ENCODE results near the gene CLIC4.

Gene CLIC4

GRCh38 chr1:24765308-24765988, 20.2 kb downstream of the CLIC4 start:
- 81 to 100% methylated on average over 2 to 3 of the region's 8 CpGs for WGBS, 2 experiments (ENCODE audit: insufficient coverage in 2 of 2)
- Histone ChIP-seq H3K4me1 (ENCODE audit: control insufficient read depth, insufficient read depth, low read length, poor library complexity, severe bottlenecking) (peaks cover 8% of the 10 kb centered on the region), H3K27ac (ENCODE audit: low read depth, low read length, severe bottlenecking) (peak overlapping the region; percentile 4), H3K36me3 (ENCODE audit: control insufficient read depth, insufficient read depth, low read length) (peaks cover 13% of the 10 kb centered on the region), H3K4me3 (ENCODE audit: extremely low read depth, insufficient read depth, low read length, poor library complexity, severe bottlenecking) (no peak overlapping the region), H3K9me3 (ENCODE audit: control insufficient read depth, low read length) (no peaks in the 10 kb centered on the region)

- Histone ChIP-seq H3K4me3 (ENCODE audit: extremely low read depth, insufficient read depth, low read length, poor library complexity, severe bottlenecking) (no peak overlapping the region), H3K9me3 (ENCODE audit: control insufficient read depth, low read length) (no peaks in the 10 kb centered on the region), H3K4me1 (ENCODE audit: control insufficient read depth, insufficient read depth, low read length, poor library complexity, severe bottlenecking) (peaks cover 16% of the 10 kb centered on the region), H3K36me3 (ENCODE audit: control insufficient read depth, insufficient read depth, low read length) (peaks cover 12% of the 10 kb centered on the region), H3K27ac (ENCODE audit: low read depth, low read length, severe bottlenecking) (no peak overlapping the region)
- no CpG with 5 or more reads among the region's 1 CpG for WGBS, 2 experiments (ENCODE audit: insufficient coverage in 2 of 2)
Measured at GRCh38 chr1:24767351-24767750, 22.1 kb downstream of the CLIC4 start.

DNA sequence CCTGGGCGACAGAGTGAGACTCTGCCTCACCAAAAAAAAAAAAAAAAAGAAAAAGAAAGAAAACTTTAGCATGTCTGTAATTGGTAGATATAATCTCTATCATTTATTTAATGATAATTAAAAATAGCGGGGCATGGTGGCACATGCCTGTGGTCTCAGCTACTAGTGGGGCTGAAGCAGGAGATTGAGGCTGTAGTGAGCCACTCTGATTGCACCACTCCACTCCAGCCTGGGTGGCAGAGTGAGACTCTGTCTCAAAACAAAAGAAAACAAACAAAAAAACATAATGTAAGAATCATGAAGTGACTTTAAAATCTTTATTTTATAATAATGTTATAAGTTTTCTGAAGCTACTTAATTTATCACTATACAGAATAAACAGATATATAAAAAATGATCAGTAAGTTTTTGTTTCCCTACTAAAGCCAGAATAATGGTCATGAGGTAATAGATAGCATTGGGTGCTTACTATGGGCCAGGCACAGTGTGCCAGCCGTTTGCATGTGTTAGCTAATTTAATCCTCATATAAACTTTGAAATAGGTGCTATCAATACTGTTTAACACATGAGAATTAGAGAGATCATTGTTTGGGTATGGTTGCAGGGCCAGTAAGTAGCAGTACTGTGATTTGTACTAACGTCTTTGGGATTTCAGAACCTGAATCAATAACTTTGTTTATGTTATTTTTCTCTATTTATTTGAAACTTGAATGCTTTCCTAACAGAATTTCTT, 23.8 kb downstream of the CLIC4 start:
- Histone ChIP-seq H3K36me3 (ENCODE audit: control insufficient read depth, insufficient read depth, low read length) (peaks cover 23% of the 10 kb centered on the region), H3K4me3 (ENCODE audit: extremely low read depth, insufficient read depth, low read length, poor library complexity, severe bottlenecking) (no peak overlapping the region), H3K9me3 (ENCODE audit: control insufficient read depth, low read length) (no peaks in the 10 kb centered on the region), H3K4me1 (ENCODE audit: control insufficient read depth, insufficient read depth, low read length, poor library complexity, severe bottlenecking) (peaks cover 16% of the 10 kb centered on the region), H3K27ac (ENCODE audit: low read depth, low read length, severe bottlenecking) (no peak overlapping the region)
- WGBS, 2 experiments (ENCODE audit: insufficient coverage in 2 of 2) = no CpG with 5 or more reads among the region's 4 CpGs

DNA sequence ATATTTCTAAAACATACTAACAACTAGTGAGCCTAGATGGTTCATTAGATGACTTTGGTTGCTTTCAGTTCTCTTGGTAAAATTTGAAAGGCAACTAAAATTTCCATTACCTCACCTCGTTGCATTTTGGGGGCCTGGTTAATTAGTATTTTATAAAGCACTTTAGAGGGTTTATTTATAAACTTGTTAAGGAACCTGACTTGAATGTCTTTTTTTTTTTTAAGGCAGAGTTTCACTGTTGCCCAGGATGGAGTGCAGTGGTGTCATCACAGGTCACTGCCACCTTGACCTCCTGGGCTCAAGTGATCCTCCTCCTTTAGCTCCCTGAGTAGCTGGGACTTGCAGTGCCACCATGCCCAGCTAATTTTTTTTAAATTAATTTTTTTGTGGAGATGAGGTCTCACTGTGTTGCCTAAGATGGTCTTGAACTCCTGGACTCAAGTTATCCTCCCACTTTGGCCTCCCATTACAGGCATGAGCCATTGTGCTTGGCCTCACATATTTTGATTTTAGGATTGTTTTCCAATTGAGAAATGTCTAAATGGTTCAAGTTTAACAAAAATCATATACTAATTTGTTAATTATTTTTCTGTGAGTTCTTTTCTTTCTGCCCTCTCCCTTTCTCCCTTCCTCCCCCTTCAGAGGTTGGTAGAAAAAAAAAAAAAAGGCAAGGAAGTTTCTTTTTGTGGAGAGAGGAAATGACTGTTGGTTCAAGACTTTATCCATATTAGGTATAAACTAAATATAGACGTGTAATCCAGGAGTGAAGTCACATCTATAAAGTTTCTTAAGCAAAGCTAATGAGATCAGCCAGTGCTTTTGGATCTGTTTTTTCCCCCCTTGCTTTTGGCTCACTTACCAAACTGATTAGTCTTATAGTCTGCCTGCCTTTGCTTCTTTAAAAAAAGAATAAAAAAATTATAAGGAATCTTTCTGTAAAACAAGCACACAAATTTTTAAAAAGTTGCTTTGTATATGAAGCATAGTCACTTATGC, 24.7 kb downstream of the CLIC4 start:
- H3K4me1 ChIP-seq (ENCODE audit: control insufficient read depth, insufficient read depth, low read length, poor library complexity, severe bottlenecking) = peaks cover 16% of the 10 kb centered on the region
- peaks cover 27% of the 10 kb centered on the region for H3K36me3 ChIP-seq (ENCODE audit: control insufficient read depth, insufficient read depth, low read length)
- WGBS, 2 experiments (ENCODE audit: insufficient coverage in 2 of 2) = no CpG with 5 or more reads among the region's 2 CpGs
- no peak overlapping the region for H3K4me3 ChIP-seq (ENCODE audit: extremely low read depth, insufficient read depth, low read length, poor library complexity, severe bottlenecking)
- H3K27ac ChIP-seq (ENCODE audit: low read depth, low read length, severe bottlenecking) = peak overlapping the region; percentile 42
- H3K9me3 ChIP-seq (ENCODE audit: control insufficient read depth, low read length) = no peaks in the 10 kb centered on the region

DNA sequence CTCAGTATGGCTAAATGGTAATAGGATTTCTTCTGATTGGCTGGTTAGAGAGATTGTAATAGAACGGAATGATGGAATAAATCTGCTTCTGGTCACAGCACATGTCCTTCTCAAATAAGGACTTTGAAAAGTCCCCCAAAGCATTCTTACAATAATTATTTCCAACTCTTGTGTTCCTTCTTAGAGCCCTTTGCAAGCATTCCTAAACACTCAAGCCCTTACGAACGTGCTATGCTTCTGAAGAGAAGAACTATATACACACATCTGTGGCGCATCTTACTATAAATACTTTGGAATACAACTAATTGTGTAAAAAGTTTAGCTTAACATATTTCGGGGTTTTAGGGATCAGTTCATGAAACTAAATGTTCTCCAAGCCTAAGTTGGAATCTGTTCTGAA, 25.6 kb downstream of the CLIC4 start:
- Histone ChIP-seq H3K4me1 (ENCODE audit: control insufficient read depth, insufficient read depth, low read length, poor library complexity, severe bottlenecking) (peaks cover 14% of the 10 kb centered on the region), H3K4me3 (ENCODE audit: extremely low read depth, insufficient read depth, low read length, poor library complexity, severe bottlenecking) (no peak overlapping the region), H3K9me3 (ENCODE audit: control insufficient read depth, low read length) (no peaks in the 10 kb centered on the region), H3K36me3 (ENCODE audit: control insufficient read depth, insufficient read depth, low read length) (peaks cover 26% of the 10 kb centered on the region), H3K27ac (ENCODE audit: low read depth, low read length, severe bottlenecking) (peak overlapping the region; percentile 20)
- WGBS, 2 experiments (ENCODE audit: insufficient coverage in 2 of 2) = no CpG with 5 or more reads among the region's 5 CpGs

- Histone ChIP-seq H3K9me3 (ENCODE audit: control insufficient read depth, low read length) (no peaks in the 10 kb centered on the region), H3K27ac (ENCODE audit: low read depth, low read length, severe bottlenecking) (no peak overlapping the region), H3K4me1 (ENCODE audit: control insufficient read depth, insufficient read depth, low read length, poor library complexity, severe bottlenecking) (peaks cover 14% of the 10 kb centered on the region), H3K36me3 (ENCODE audit: control insufficient read depth, insufficient read depth, low read length) (peaks cover 22% of the 10 kb centered on the region), H3K4me3 (ENCODE audit: extremely low read depth, insufficient read depth, low read length, poor library complexity, severe bottlenecking) (no peak overlapping the region)
Measured at GRCh38 chr1:24771574-24771973, 26.3 kb downstream of the CLIC4 start.

- Histone ChIP-seq H3K9me3 (ENCODE audit: control insufficient read depth, low read length) (no peaks in the 10 kb centered on the region), H3K27ac (ENCODE audit: low read depth, low read length, severe bottlenecking) (no peak overlapping the region), H3K4me3 (ENCODE audit: extremely low read depth, insufficient read depth, low read length, poor library complexity, severe bottlenecking) (no peak overlapping the region), H3K36me3 (ENCODE audit: control insufficient read depth, insufficient read depth, low read length) (peaks cover 15% of the 10 kb centered on the region), H3K4me1 (ENCODE audit: control insufficient read depth, insufficient read depth, low read length, poor library complexity, severe bottlenecking) (peaks cover 14% of the 10 kb centered on the region)
Measured at GRCh38 chr1:24773618-24774017, 28.4 kb downstream of the CLIC4 start.

GRCh38 chr1:24775348-24775747, 30.1 kb downstream of the CLIC4 start:
- H3K4me3 ChIP-seq (ENCODE audit: extremely low read depth, insufficient read depth, low read length, poor library complexity, severe bottlenecking) = no peak overlapping the region
- H3K36me3 ChIP-seq (ENCODE audit: control insufficient read depth, insufficient read depth, low read length) = peaks cover 26% of the 10 kb centered on the region
- WGBS, 2 experiments (ENCODE audit: insufficient coverage in 2 of 2) = no CpG with 5 or more reads among the region's 3 CpGs
- no peak overlapping the region for H3K27ac ChIP-seq (ENCODE audit: low read depth, low read length, severe bottlenecking)
- H3K4me1 ChIP-seq (ENCODE audit: control insufficient read depth, insufficient read depth, low read length, poor library complexity, severe bottlenecking) = peaks cover 9% of the 10 kb centered on the region
- H3K9me3 ChIP-seq (ENCODE audit: control insufficient read depth, low read length) = no peaks in the 10 kb centered on the region

DNA sequence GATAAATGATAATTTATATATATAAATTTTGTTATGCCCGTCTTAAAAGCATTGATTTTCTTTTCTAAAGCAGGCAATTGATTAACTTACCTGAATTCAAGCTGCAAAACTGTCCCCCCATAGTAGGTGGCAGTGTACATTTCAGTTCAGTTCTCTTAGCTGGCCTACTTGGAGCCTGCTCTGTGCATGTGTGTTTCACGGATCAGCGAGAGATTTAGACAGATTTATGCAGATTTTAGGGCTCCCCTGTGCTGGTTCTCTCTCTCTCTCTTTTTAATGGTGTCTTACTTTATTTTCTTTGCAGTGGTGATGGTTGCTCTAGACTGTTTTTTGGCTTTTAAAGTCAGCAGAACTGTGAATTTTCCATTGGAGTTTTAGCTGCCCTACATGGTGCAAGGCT, 30.7 kb downstream of the CLIC4 start:
- WGBS, 2 experiments (ENCODE audit: insufficient coverage in 2 of 2) = 93 to 100% methylated on average over 2 of the region's 3 CpGs

GRCh38 chr1:24776821-24777220, 31.6 kb downstream of the CLIC4 start:
- no peaks in the 10 kb centered on the region for H3K9me3 ChIP-seq (ENCODE audit: control insufficient read depth, low read length)
- no peak overlapping the region for H3K4me3 ChIP-seq (ENCODE audit: extremely low read depth, insufficient read depth, low read length, poor library complexity, severe bottlenecking)
- 92 to 95% methylated on average over 6 of the region's 8 CpGs for WGBS, 2 experiments (ENCODE audit: insufficient coverage in 2 of 2)
- no peaks in the 10 kb centered on the region for H3K4me1 ChIP-seq (ENCODE audit: control insufficient read depth, insufficient read depth, low read length, poor library complexity, severe bottlenecking)
- no peak overlapping the region for H3K27ac ChIP-seq (ENCODE audit: low read depth, low read length, severe bottlenecking)
- H3K36me3 ChIP-seq (ENCODE audit: control insufficient read depth, insufficient read depth, low read length) = peaks cover 26% of the 10 kb centered on the region

More for the DNA sequence above, 30.7 kb downstream of the CLIC4 start:
- H3K4me3 ChIP-seq (ENCODE audit: extremely low read depth, insufficient read depth, low read length, poor library complexity, severe bottlenecking) = no peak overlapping the region
- H3K36me3 ChIP-seq (ENCODE audit: control insufficient read depth, insufficient read depth, low read length) = peaks cover 26% of the 10 kb centered on the region
- no peaks in the 10 kb centered on the region for H3K9me3 ChIP-seq (ENCODE audit: control insufficient read depth, low read length)
- H3K27ac ChIP-seq (ENCODE audit: low read depth, low read length, severe bottlenecking) = no peak overlapping the region
- peaks cover 3% of the 10 kb centered on the region for H3K4me1 ChIP-seq (ENCODE audit: control insufficient read depth, insufficient read depth, low read length, poor library complexity, severe bottlenecking)

All from mesodermal cell (in vitro differentiated cells).